ENCODE measurements around the gene AVPI1. TPM values are rescaled to one million over a fixed set of nuclear protein-coding genes. Genes with fewer than 3 reads are reported as not detected.
A peak's percentile ranks its signal among the peaks of the same experiment; 100 is the strongest.

The AVPI1 gene
- total RNA-seq, 2 donors from 2014 or later = 5.6 to 8.6 TPM

DNA sequence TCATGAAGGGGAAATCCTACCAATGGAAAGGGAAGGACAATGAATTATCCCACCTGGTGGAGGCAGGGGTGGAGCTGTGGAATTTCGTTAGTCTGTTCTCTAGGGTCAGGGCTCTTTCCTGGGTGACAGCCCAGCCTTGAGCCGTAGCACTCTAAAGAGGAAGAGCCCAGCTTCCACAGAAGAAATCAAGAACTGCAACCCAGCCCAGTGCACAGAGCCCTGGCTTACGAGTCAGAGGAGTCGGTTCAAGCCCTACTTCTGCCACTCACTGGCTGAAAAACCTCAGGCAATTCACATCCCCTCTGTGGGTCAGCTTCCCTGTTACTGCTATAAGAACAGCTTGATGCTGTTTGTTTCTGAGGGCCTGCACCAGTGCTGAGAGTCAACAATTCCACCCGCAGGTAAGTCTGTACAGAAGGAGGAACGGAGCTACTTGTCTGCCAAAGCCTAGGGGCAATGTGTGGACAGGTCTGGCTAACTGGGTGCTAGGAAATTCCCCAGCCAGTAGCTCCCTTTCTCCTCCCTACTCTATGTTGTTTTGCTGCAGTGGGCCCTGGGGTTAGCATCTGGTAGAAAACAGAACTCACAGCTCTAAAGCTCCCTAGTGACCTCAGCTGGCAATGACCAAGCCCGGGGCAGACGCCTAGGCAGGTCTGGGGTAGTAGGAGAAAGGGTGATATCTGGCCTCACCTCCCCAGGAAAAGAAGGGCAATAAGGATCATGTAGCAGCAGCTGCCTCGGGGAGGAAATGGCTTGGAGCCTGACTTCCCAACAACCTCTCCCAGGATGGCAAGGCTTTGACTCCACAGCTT lies 3.3 kb downstream of the AVPI1 start:
- no peaks in the 10 kb centered on the region for H3K36me3 Mint-ChIP-seq (ENCODE audit: low read depth)
- H3K4me1 Mint-ChIP-seq = peaks cover 10% of the 10 kb centered on the region
- no peak overlapping the region for H3K27ac Mint-ChIP-seq
- ATAC-seq = no peak
- H3K4me3 Mint-ChIP-seq = no peak overlapping the region
- DNase-seq = no peak
- no peaks in the 10 kb centered on the region for H3K27me3 Mint-ChIP-seq
- no peaks in the 10 kb centered on the region for H3K9me3 ChIP-seq (ENCODE audit: control insufficient read depth, low read length, poor library complexity, severe bottlenecking)

- ATAC-seq (no peak), DNase-seq (no peak)
- Mint-ChIP-seq H3K4me3 (no peak overlapping the region), H3K27me3 (no peaks in the 10 kb centered on the region), H3K4me1 (peaks cover 2% of the 10 kb centered on the region), H3K36me3 (ENCODE audit: low read depth) (no peaks in the 10 kb centered on the region), H3K27ac (no peak overlapping the region)
- no peaks in the 10 kb centered on the region for H3K9me3 ChIP-seq (ENCODE audit: control insufficient read depth, low read length, poor library complexity, severe bottlenecking)
Observed at GRCh38 chr10:97682042-97682441, 5.0 kb downstream of the AVPI1 start.

DNA sequence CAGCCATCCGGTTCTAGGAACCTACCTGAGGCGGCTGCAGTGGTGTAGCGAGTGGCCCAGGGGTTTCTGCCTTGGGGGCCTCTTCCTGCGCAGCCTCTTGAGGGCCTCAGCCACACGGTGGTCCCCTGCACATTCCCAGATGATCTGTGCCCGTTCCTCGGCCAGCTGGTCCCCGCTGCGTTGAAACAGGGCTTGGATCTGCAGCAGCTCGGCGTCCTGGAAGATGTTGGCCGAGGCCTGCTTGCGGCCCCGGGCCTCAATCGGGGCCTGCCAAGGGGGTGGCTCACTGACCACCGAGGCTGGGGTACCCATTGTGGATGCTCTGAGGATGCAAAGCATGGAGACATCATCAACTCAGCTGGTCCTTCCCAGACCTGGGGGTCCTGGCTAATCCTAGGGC lies 7.4 kb downstream of the AVPI1 start:
- no peak overlapping the region for H3K4me3 Mint-ChIP-seq
- H3K36me3 Mint-ChIP-seq (ENCODE audit: low read depth) = no peaks in the 10 kb centered on the region
- H3K4me1 Mint-ChIP-seq = peaks cover 2% of the 10 kb centered on the region
- no peaks in the 10 kb centered on the region for H3K9me3 ChIP-seq (ENCODE audit: control insufficient read depth, low read length, poor library complexity, severe bottlenecking)
- no peak for ATAC-seq
- H3K27ac Mint-ChIP-seq = no peak overlapping the region
- H3K27me3 Mint-ChIP-seq = no peaks in the 10 kb centered on the region
- DNase-seq = no peak

- peaks cover 2% of the 10 kb centered on the region for H3K4me1 Mint-ChIP-seq
- no peak overlapping the region for H3K4me3 Mint-ChIP-seq
- no peaks in the 10 kb centered on the region for H3K27me3 Mint-ChIP-seq
- DNase-seq = peak; percentile 23 to 36 (median 24)
- no peak overlapping the region for H3K27ac Mint-ChIP-seq
- no peaks in the 10 kb centered on the region for H3K36me3 Mint-ChIP-seq (ENCODE audit: low read depth)
- H3K9me3 ChIP-seq (ENCODE audit: control insufficient read depth, low read length, poor library complexity, severe bottlenecking) = no peaks in the 10 kb centered on the region
- ATAC-seq = peak; percentile 88
Observed at GRCh38 chr10:97676770-97677581, 10.1 kb downstream of the AVPI1 start.

DNA sequence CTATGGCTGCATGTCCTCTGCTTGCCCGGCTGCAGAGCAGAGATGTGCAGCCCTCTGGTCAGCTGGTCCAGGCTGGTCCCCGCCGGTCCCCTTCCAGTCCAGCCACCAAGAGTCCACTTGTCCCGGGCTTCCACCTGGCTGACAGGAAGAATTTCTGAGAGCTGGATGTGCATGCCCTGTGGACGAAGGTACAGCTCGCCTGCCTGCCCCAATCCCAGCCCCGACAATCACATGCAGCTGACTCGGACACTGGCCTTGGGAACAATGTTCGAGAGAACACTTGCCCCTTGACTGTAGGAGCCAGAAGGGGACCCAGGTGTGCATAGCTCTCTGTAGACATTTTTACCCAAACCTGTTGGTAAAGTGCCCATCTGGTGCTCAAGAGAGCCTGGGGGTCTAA lies 11.8 kb downstream of the AVPI1 start:
- Mint-ChIP-seq H3K27ac (no peak overlapping the region), H3K27me3 (no peaks in the 10 kb centered on the region), H3K4me3 (no peak overlapping the region), H3K4me1 (peaks cover 2% of the 10 kb centered on the region), H3K36me3 (ENCODE audit: low read depth) (no peaks in the 10 kb centered on the region)
- DNase-seq = no peak
- no peak for ATAC-seq
- no peaks in the 10 kb centered on the region for H3K9me3 ChIP-seq (ENCODE audit: control insufficient read depth, low read length, poor library complexity, severe bottlenecking)

- Mint-ChIP-seq H3K4me1 (peaks cover 2% of the 10 kb centered on the region), H3K4me3 (no peak overlapping the region), H3K36me3 (ENCODE audit: low read depth) (no peaks in the 10 kb centered on the region), H3K27me3 (no peaks in the 10 kb centered on the region), H3K27ac (no peak overlapping the region)
- DNase-seq (no peak), ATAC-seq (no peak)
- H3K9me3 ChIP-seq (ENCODE audit: control insufficient read depth, low read length, poor library complexity, severe bottlenecking) = no peaks in the 10 kb centered on the region
Observed at GRCh38 chr10:97673736-97674525, 13.1 kb downstream of the AVPI1 start.

DNA sequence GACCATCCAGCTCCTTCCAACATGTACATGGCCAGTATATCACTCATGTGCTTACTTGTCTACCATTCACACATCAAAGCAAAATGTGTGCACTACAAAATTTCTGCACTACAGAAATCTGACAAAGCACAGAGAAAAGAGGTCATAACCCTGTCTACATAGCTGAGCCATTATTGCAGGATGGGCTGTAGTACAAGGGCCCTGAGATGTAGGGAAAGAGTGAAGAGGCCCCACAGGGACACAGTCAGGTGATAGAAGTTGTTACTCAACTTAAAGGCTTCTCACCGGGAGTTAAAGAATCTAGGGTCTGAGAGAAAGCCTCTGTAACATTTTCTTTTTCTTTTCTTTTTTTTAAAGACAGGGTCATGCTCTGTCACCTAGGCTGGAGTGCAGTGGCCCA lies 17.5 kb downstream of the AVPI1 start:
- DNase-seq (no peak), ATAC-seq (no peak)
- Mint-ChIP-seq H3K4me1 (no peaks in the 10 kb centered on the region), H3K27me3 (no peaks in the 10 kb centered on the region), H3K4me3 (no peak overlapping the region), H3K36me3 (ENCODE audit: low read depth) (peaks cover 4% of the 10 kb centered on the region), H3K27ac (no peak overlapping the region)
- H3K9me3 ChIP-seq (ENCODE audit: control insufficient read depth, low read length, poor library complexity, severe bottlenecking) = no peaks in the 10 kb centered on the region

DNA sequence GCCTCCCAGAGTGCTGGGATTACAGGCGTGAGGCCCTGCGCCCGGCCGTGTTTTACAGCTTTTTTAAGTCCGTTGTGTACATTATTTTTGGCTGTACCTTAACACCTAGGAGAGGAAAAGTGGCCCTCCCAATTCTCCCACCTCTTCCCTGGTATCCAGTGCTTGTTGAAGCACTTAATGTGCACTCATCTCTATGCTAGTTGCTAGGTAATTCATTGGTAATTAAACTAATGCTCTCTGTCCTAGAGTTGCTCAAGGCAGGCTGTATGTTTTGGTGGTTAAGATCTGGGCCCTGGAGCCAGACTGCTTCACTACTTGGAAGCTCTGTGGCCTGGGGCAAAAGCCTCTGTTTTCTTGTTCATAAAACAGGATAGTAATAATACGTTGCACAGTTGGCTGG lies 19.6 kb downstream of the AVPI1 start:
- H3K4me3 Mint-ChIP-seq = no peak overlapping the region
- H3K27me3 Mint-ChIP-seq = no peaks in the 10 kb centered on the region
- DNase-seq = no peak
- no peak overlapping the region for H3K27ac Mint-ChIP-seq
- H3K9me3 ChIP-seq (ENCODE audit: control insufficient read depth, low read length, poor library complexity, severe bottlenecking) = no peaks in the 10 kb centered on the region
- peaks cover 9% of the 10 kb centered on the region for H3K36me3 Mint-ChIP-seq (ENCODE audit: low read depth)
- H3K4me1 Mint-ChIP-seq = peaks cover 2% of the 10 kb centered on the region
- ATAC-seq = no peak

DNA sequence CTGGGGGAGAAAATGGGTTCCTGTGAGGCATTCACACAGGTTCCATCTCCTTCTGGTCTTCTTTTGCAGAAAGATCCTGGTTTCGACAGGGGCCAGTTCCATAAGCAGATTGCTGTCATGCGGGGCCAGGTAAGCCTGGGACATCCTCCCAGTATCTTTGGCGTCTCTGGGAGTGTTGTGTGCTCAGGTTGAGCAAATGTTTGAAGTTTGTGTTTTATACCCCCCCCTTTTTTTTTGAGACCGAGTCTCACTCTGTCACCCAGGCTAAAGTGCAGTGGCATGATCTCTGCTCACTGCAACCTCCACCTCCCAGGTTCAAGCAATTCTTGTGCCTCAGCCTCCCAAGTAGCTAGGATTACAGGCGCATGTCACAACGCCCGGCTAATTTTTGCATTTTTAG lies 20.0 kb downstream of the AVPI1 start:
- H3K36me3 Mint-ChIP-seq (ENCODE audit: low read depth) = peaks cover 9% of the 10 kb centered on the region
- DNase-seq = no peak
- no peak overlapping the region for H3K27ac Mint-ChIP-seq

DNA sequence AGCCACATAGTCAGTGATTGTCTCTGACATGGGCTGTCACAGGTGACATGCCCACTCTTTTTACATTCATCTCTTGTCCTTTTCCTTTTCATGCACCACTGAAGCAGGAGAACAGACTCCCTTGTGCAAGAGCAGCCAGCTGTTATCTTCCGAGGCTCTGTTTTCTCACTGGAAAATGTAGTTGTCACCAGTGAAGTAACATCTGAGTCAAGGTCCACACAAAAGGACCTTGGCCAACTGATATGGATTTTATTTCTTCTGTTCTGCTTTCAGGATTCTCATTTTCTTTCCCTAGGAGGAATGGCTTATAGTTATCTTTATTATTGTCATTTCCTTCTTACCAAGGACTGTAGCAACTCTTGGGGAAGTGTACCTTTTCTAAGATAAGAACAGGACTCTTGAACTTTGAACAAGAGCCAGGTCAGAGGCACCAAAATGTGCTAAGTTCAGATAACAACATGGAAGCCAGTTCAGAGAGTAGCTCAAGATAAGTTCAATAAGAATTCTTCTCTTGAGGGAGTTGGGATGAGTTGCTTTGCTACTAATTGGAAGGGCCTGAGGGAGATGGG lies 22.7 kb downstream of the AVPI1 start:
- ATAC-seq (no peak), DNase-seq (no peak)
- peaks cover 9% of the 10 kb centered on the region for H3K36me3 Mint-ChIP-seq (ENCODE audit: low read depth)
- H3K9me3 ChIP-seq (ENCODE audit: control insufficient read depth, low read length, poor library complexity, severe bottlenecking) = no peaks in the 10 kb centered on the region
- no peaks in the 10 kb centered on the region for H3K27me3 Mint-ChIP-seq
- H3K27ac Mint-ChIP-seq = peak overlapping the region; percentile 72
- no peak overlapping the region for H3K4me3 Mint-ChIP-seq
- peaks cover 2% of the 10 kb centered on the region for H3K4me1 Mint-ChIP-seq

More for the DNA sequence above, 20.0 kb downstream of the AVPI1 start:
- Mint-ChIP-seq H3K4me1 (peaks cover 2% of the 10 kb centered on the region), H3K27me3 (no peaks in the 10 kb centered on the region), H3K4me3 (no peak overlapping the region)
- no peak for ATAC-seq
- no peaks in the 10 kb centered on the region for H3K9me3 ChIP-seq (ENCODE audit: control insufficient read depth, low read length, poor library complexity, severe bottlenecking)

DNA sequence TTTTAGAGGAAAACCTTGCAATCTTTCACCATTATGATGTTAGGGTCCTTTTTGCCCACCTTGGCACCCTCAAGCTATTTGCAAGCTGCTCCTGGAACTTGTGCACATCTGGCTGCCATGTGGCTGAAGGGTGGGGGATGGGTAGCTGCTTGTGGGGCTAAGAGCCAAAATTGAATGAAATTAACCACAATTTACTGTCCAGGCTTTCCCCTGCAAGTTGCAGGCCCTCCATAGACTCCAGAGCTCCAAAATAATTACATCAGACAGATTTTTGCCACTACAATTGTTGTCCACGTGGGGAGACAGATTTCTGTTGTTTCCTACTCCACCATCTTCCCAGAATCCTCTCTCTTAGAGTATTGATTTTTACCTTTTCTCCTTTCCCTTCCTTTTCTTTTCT lies 27.5 kb downstream of the AVPI1 start:
- H3K9me3 ChIP-seq (ENCODE audit: control insufficient read depth, low read length, poor library complexity, severe bottlenecking) = no peaks in the 10 kb centered on the region
- peaks cover 16% of the 10 kb centered on the region for H3K36me3 Mint-ChIP-seq (ENCODE audit: low read depth)
- H3K4me1 Mint-ChIP-seq = peaks cover 8% of the 10 kb centered on the region
- DNase-seq (no peak), ATAC-seq (no peak)
- H3K4me3 Mint-ChIP-seq = no peak overlapping the region
- H3K27me3 Mint-ChIP-seq = no peaks in the 10 kb centered on the region
- H3K27ac Mint-ChIP-seq = peak overlapping the region; percentile 8

DNA sequence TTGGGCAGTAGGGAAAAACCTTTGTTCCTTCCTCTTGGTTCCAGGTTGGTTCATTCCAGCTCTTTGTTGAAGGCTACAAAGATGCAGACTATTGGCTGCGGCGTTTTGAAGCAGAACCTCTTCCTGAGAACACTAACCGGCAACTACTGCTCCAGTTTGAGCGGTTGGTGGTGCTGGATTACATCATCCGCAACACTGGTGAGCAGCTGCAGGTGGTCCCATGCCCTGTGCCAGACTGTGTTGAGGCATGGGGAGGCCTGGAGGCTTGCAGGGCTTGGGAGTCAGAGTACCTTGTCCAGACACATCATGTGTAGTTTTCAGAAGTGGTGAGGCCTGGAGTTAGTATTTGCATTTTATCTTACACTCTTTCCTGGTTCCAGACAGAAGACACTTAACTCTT lies 30.3 kb downstream of the AVPI1 start:
- Mint-ChIP-seq H3K4me3 (no peak overlapping the region), H3K4me1 (peaks cover 10% of the 10 kb centered on the region), H3K36me3 (ENCODE audit: low read depth) (peaks cover 19% of the 10 kb centered on the region), H3K27me3 (no peaks in the 10 kb centered on the region), H3K27ac (no peak overlapping the region)
- DNase-seq = no peak
- ATAC-seq = no peak
- no peaks in the 10 kb centered on the region for H3K9me3 ChIP-seq (ENCODE audit: control insufficient read depth, low read length, poor library complexity, severe bottlenecking)

DNA sequence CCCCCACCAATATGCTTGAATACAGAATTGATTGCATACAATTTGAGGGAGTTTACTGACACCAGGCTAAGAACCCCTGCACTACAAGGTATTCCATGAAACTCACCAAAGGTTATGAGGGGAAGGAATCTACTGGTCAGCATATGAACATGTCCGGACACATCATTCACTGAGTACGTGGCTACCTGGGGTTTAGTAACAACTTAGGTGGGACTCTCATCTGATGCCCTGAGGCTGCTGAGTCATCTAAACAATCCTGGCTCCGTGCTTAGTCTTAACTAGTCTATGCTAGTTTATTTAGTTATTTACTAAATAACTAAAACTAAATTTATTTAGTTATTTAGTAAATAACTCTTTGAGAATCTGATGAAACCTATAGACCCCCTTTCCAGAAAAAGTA lies 35.3 kb downstream of the AVPI1 start:
- DNase-seq (no peak), ATAC-seq (no peak)
- Mint-ChIP-seq H3K4me1 (peaks cover 18% of the 10 kb centered on the region), H3K27me3 (no peaks in the 10 kb centered on the region), H3K4me3 (no peak overlapping the region), H3K36me3 (ENCODE audit: low read depth) (peaks cover 18% of the 10 kb centered on the region), H3K27ac (no peak overlapping the region)
- no peaks in the 10 kb centered on the region for H3K9me3 ChIP-seq (ENCODE audit: control insufficient read depth, low read length, poor library complexity, severe bottlenecking)

Data from T-helper 17 cell (primary cell).